Neutrophil (primary cell): ENCODE data around the gene ANKS1A.
A peak's percentile ranks its signal among the peaks of the same experiment; 100 is the strongest.

Source experiments
- H3K27ac ChIP-seq: fragments of 200-600 bp; sonication (generic); 2 replicates; pipeline ENCODE4 v1.5.1; 2016; ENCODE audit warnings: mild to moderate bottlenecking, moderate library complexity
- H3K27me3 ChIP-seq: fragments of 200-600 bp; sonication (generic); 2 replicates; pipeline ENCODE4 v1.6.0; 2016; ENCODE audit warnings: mild to moderate bottlenecking
- H3K36me3 ChIP-seq: fragments of 200-600 bp; sonication (generic); 2 replicates; pipeline ENCODE4 v1.5.1; 2017
- H3K4me1 ChIP-seq, 2 experiments: fragments of 200-600 bp in 1 of 2; sonication (generic) in 1 of 2; 1 replicate in 1 of 2; 2 replicates in 1 of 2; pipeline versions ENCODE4 v1.5.1 to v1.6.1; 2013 to 2016; ENCODE audit warnings: low read depth in 1 of 2, low read length in 1 of 2, mild to moderate bottlenecking in 1 of 2, moderate library complexity in 1 of 2; ENCODE audit not compliant: control insufficient read depth in 1 of 2, insufficient read depth in 1 of 2
- H3K4me3 ChIP-seq, 2 experiments: fragments of 200-600 bp in 1 of 2; sonication (generic) in 1 of 2; 1 replicate in 1 of 2; 2 replicates in 1 of 2; pipeline ENCODE4 v1.5.1; 2013 to 2016; ENCODE audit warnings: low read depth in 1 of 2, low read length in 1 of 2, mild to moderate bottlenecking in 1 of 2, moderate library complexity in 1 of 2
- H3K9me3 ChIP-seq: fragments of 200-600 bp; sonication (generic); 2 replicates; pipeline ENCODE4 v1.5.1; 2016
- CTCF ChIP-seq: fragments of 200-600 bp; sonication (generic); IDR thresholded peaks from 2 replicates; pipeline ENCODE4 v1.5.1; 2016; ENCODE audit warnings: antibody characterized with exemption

The ANKS1A gene

GRCh38 chr6:34967461-34967860, 78.4 kb downstream of the ANKS1A start:
- Histone ChIP-seq H3K4me1 (no peaks in the 10 kb centered on the region), H3K27me3 (no peaks in the 10 kb centered on the region), H3K9me3 (no peaks in the 10 kb centered on the region), H3K27ac (no peak overlapping the region), H3K36me3 (peaks cover 42% of the 10 kb centered on the region), H3K4me3 (no peak overlapping the region)
- no peak for TF ChIP-seq CTCF

- no peak for TF ChIP-seq CTCF
- Histone ChIP-seq H3K36me3 (peaks cover 44% of the 10 kb centered on the region), H3K4me3 (no peak overlapping the region), H3K9me3 (no peaks in the 10 kb centered on the region), H3K27ac (no peak overlapping the region), H3K27me3 (no peaks in the 10 kb centered on the region), H3K4me1 (no peaks in the 10 kb centered on the region)
These were observed 80.7 kb downstream of the ANKS1A start for GRCh38 chr6:34969662-34970265.

- Histone ChIP-seq H3K4me3 (no peak overlapping the region), H3K9me3 (no peaks in the 10 kb centered on the region), H3K27ac (no peak overlapping the region), H3K4me1 (no peaks in the 10 kb centered on the region), H3K36me3 (peaks cover 44% of the 10 kb centered on the region), H3K27me3 (no peaks in the 10 kb centered on the region)
- no peak for TF ChIP-seq CTCF
These were observed 81.4 kb downstream of the ANKS1A start for GRCh38 chr6:34970488-34970887.

DNA sequence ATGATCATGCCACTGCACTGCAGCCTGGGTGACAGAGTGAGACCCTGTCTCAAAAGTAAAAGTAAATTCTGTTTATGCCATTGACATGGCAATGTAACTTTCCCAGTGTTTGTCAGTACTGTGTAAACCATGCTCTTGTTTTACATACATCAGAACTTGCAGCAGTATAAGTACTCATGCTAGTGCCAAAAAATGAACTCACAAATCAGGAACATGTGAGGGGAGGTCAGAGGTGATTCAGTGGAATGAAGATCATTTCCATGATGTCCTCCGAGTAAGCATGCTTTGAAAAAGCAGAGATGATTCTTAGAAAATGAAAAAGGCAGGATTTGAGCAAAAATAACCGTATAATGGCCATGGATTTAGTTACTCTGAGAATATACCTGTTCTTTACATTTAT, 81.9 kb downstream of the ANKS1A start:
- H3K27ac ChIP-seq: no peak overlapping the region
- H3K4me3 ChIP-seq: no peak overlapping the region
- H3K4me1 ChIP-seq: no peaks in the 10 kb centered on the region
- no peak for TF ChIP-seq CTCF
- H3K9me3 ChIP-seq: no peaks in the 10 kb centered on the region
- no peaks in the 10 kb centered on the region for H3K27me3 ChIP-seq
- peaks cover 42% of the 10 kb centered on the region for H3K36me3 ChIP-seq

GRCh38 chr6:34973547-34974248, 84.6 kb downstream of the ANKS1A start:
- Histone ChIP-seq H3K27me3 (no peaks in the 10 kb centered on the region), H3K9me3 (no peaks in the 10 kb centered on the region), H3K4me3 (no peak overlapping the region), H3K27ac (peak overlapping the region; percentile 11), H3K4me1 (no peaks in the 10 kb centered on the region), H3K36me3 (peaks cover 35% of the 10 kb centered on the region)
- no peak for TF ChIP-seq CTCF
